ENCODE data around the gene DHX29.

Gene DHX29

GRCh38 chr5:55225346-55225745, 82.1 kb downstream of the DHX29 start:
- no peak overlapping the region for H2AK5ac ChIP-seq (ENCODE audit: low read depth, low read length)
- H3K9ac ChIP-seq (ENCODE audit: low read depth, low read length, poor library complexity): no peak overlapping the region
- H3K36me3 ChIP-seq (replicated peaks in 1 of 2; ENCODE audit: control insufficient read depth in 2 of 2, insufficient read depth in 2 of 2, low read length in 2 of 2): no peaks in the 10 kb centered on the region
- H2AFZ ChIP-seq (ENCODE audit: low read length): no peak overlapping the region
- H3K23ac ChIP-seq (ENCODE audit: low read depth, low read length, poor library complexity): no peak overlapping the region
- H3K4ac ChIP-seq (ENCODE audit: low read length): no peak overlapping the region
- H2BK15ac ChIP-seq (ENCODE audit: low read length): no peak overlapping the region
- no peak overlapping the region for H2BK5ac ChIP-seq (ENCODE audit: low read length)
- no peak for DNase-seq (ENCODE audit: low spot score)
- peaks cover 3 to 12% of the 10 kb centered on the region in 2 donors for H3K9me3 ChIP-seq (replicated peaks in 1 of 2; ENCODE audit: control insufficient read depth in 2 of 2, insufficient read depth in 1 of 2, low read depth in 1 of 2, low read length in 2 of 2)
- H4K91ac ChIP-seq (ENCODE audit: low read depth, low read length, poor library complexity): no peak overlapping the region
- H3K18ac ChIP-seq (ENCODE audit: low read length): no peak overlapping the region
- no peaks in the 10 kb centered on the region for H3K79me1 ChIP-seq (ENCODE audit: low read depth, low read length)
- H4K8ac ChIP-seq (ENCODE audit: low read depth, low read length): no peak overlapping the region
- no peak overlapping the region for H3K14ac ChIP-seq (ENCODE audit: low read length)
- H3K4me2 ChIP-seq (ENCODE audit: insufficient read depth, low read length, poor library complexity, severe bottlenecking): no peak overlapping the region
- no peak overlapping the region for H3K27ac ChIP-seq (replicated peaks; ENCODE audit: low read length)
- H2BK120ac ChIP-seq (ENCODE audit: low read depth, low read length): no peak overlapping the region
- H3K4me3 ChIP-seq (ENCODE audit: low read length in 2 of 2): no peak overlapping the region
- H2BK12ac ChIP-seq (ENCODE audit: low read length): no peak overlapping the region
- H3K4me1 ChIP-seq (ENCODE audit: control insufficient read depth in 2 of 2, insufficient read depth in 1 of 2, low read depth in 1 of 2, low read length in 2 of 2): peaks cover 5 to 9% of the 10 kb centered on the region in 2 donors
- H3K27me3 ChIP-seq (ENCODE audit: control insufficient read depth in 3 of 3, insufficient read depth in 3 of 3, low read depth in 1 of 3, low read length in 3 of 3): peaks cover 57 to 97% (median 96%) of the 10 kb centered on the region in 3 experiments

- no CpG with 5 or more reads among the region's 7 CpGs for WGBS, 2 donors (ENCODE audit: extremely low coverage in 2 of 2, insufficient read length in 2 of 2, insufficient replicate concordance in 1 of 2)
- H3K27ac ChIP-seq (replicated peaks; ENCODE audit: low read length): no peak overlapping the region
- H3K79me1 ChIP-seq (ENCODE audit: low read depth, low read length): no peaks in the 10 kb centered on the region
Observed at GRCh38 chr5:55223812-55224240, 83.7 kb downstream of the DHX29 start.

DNA sequence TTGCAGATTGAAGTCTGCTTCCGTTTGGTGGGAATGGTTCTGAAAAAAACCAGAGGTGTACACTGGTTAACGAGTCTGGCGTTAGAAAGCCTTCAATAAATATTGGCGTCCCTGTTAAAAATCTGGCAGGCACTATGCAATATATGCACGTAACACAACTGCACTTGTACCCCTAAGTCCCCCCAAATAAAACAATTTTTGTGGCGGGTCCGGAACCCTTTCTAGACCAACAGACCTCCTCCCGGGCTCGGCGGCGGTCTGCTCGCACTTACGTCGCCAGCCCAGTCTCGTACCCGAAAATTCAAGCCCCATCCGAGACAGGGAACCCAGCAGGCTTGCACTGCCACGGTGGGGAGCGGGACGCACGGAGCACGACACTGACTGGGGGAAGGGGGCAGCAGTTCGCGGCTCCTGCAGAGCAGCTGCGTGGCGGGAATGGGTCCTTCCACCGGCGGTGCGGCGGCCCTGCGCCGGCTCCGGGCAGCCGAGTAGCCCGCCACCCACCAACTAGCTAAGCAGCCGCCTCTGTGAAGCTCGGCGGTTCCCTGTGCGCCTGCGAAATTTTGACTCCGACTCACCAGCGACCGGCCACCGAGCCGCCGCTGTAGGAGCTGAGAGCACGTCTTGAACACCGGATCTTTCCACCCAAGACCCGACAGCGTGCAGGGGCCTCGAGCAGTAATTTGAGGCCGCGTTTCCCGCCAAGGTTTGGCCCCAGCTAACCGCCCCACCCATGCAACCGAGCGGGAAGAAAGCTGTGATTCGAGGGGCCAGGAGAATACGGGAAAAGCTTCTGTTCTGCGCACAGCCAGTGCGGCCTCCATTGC, 84.3 kb downstream of the DHX29 start:
- Histone ChIP-seq H3K14ac (ENCODE audit: low read length) (peak overlapping the region; percentile 42), H3K18ac (ENCODE audit: low read length) (peak overlapping the region; percentile 63), H3K4me2 (ENCODE audit: insufficient read depth, low read length, poor library complexity, severe bottlenecking) (peak overlapping the region; percentile 65), H3K27ac (replicated peaks; ENCODE audit: low read length) (no peak overlapping the region), H3K4me3 (ENCODE audit: low read length in 2 of 2) (peak overlapping the region; percentile 26 to 41), H2AK5ac (ENCODE audit: low read depth, low read length) (no peak overlapping the region), H3K9me3 (replicated peaks in 1 of 2; ENCODE audit: control insufficient read depth in 2 of 2, insufficient read depth in 1 of 2, low read depth in 1 of 2, low read length in 2 of 2) (peaks cover 3 to 12% of the 10 kb centered on the region in 2 donors), H2BK120ac (ENCODE audit: low read depth, low read length) (no peak overlapping the region), H4K91ac (ENCODE audit: low read depth, low read length, poor library complexity) (no peak overlapping the region), H3K36me3 (replicated peaks in 1 of 2; ENCODE audit: control insufficient read depth in 2 of 2, insufficient read depth in 2 of 2, low read length in 2 of 2) (no peaks in the 10 kb centered on the region), H3K4me1 (ENCODE audit: control insufficient read depth in 2 of 2, insufficient read depth in 1 of 2, low read depth in 1 of 2, low read length in 2 of 2) (peaks cover 5 to 11% of the 10 kb centered on the region in 2 donors), H2BK12ac (ENCODE audit: low read length) (peak overlapping the region; percentile 12), H2AFZ (ENCODE audit: low read length) (peak overlapping the region; percentile 89), H3K4ac (ENCODE audit: low read length) (no peak overlapping the region), H3K79me1 (ENCODE audit: low read depth, low read length) (no peaks in the 10 kb centered on the region), H3K9ac (ENCODE audit: low read depth, low read length, poor library complexity) (peak overlapping the region; percentile 80), H4K8ac (ENCODE audit: low read depth, low read length) (no peak overlapping the region), H2BK15ac (ENCODE audit: low read length) (no peak overlapping the region), H3K23ac (ENCODE audit: low read depth, low read length, poor library complexity) (peak overlapping the region; percentile 83), H3K27me3 (ENCODE audit: control insufficient read depth in 3 of 3, insufficient read depth in 3 of 3, low read depth in 1 of 3, low read length in 3 of 3) (peaks cover 53 to 97% (median 86%) of the 10 kb centered on the region in 3 experiments), H2BK5ac (ENCODE audit: low read length) (no peak overlapping the region)
- no CpG with 5 or more reads among the region's 61 CpGs for WGBS, 2 donors (ENCODE audit: extremely low coverage in 2 of 2, insufficient read length in 2 of 2, insufficient replicate concordance in 1 of 2)
- peak; percentile 38 for DNase-seq (ENCODE audit: low spot score)

More at GRCh38 chr5:55223812-55224240, 83.7 kb downstream of the DHX29 start:
- Histone ChIP-seq H3K4me3 (ENCODE audit: low read length in 2 of 2) (no peak overlapping the region), H2BK120ac (ENCODE audit: low read depth, low read length) (no peak overlapping the region), H3K9me3 (replicated peaks in 1 of 2; ENCODE audit: control insufficient read depth in 2 of 2, insufficient read depth in 1 of 2, low read depth in 1 of 2, low read length in 2 of 2) (peaks cover 3 to 12% of the 10 kb centered on the region in 2 donors), H4K8ac (ENCODE audit: low read depth, low read length) (no peak overlapping the region), H3K4me2 (ENCODE audit: insufficient read depth, low read length, poor library complexity, severe bottlenecking) (no peak overlapping the region), H3K14ac (ENCODE audit: low read length) (no peak overlapping the region), H3K9ac (ENCODE audit: low read depth, low read length, poor library complexity) (no peak overlapping the region), H3K18ac (ENCODE audit: low read length) (no peak overlapping the region), H2AFZ (ENCODE audit: low read length) (peak overlapping the region; percentile 89), H3K36me3 (replicated peaks in 1 of 2; ENCODE audit: control insufficient read depth in 2 of 2, insufficient read depth in 2 of 2, low read length in 2 of 2) (no peaks in the 10 kb centered on the region), H3K27me3 (ENCODE audit: control insufficient read depth in 3 of 3, insufficient read depth in 3 of 3, low read depth in 1 of 3, low read length in 3 of 3) (peaks cover 59 to 97% (median 92%) of the 10 kb centered on the region in 3 experiments), H2AK5ac (ENCODE audit: low read depth, low read length) (no peak overlapping the region), H2BK5ac (ENCODE audit: low read length) (no peak overlapping the region), H2BK12ac (ENCODE audit: low read length) (no peak overlapping the region), H3K23ac (ENCODE audit: low read depth, low read length, poor library complexity) (no peak overlapping the region), H3K4ac (ENCODE audit: low read length) (no peak overlapping the region), H4K91ac (ENCODE audit: low read depth, low read length, poor library complexity) (no peak overlapping the region), H2BK15ac (ENCODE audit: low read length) (no peak overlapping the region), H3K4me1 (ENCODE audit: control insufficient read depth in 2 of 2, insufficient read depth in 1 of 2, low read depth in 1 of 2, low read length in 2 of 2) (peaks cover 5 to 11% of the 10 kb centered on the region in 2 donors)
- DNase-seq (ENCODE audit: low spot score): no peak

DNA sequence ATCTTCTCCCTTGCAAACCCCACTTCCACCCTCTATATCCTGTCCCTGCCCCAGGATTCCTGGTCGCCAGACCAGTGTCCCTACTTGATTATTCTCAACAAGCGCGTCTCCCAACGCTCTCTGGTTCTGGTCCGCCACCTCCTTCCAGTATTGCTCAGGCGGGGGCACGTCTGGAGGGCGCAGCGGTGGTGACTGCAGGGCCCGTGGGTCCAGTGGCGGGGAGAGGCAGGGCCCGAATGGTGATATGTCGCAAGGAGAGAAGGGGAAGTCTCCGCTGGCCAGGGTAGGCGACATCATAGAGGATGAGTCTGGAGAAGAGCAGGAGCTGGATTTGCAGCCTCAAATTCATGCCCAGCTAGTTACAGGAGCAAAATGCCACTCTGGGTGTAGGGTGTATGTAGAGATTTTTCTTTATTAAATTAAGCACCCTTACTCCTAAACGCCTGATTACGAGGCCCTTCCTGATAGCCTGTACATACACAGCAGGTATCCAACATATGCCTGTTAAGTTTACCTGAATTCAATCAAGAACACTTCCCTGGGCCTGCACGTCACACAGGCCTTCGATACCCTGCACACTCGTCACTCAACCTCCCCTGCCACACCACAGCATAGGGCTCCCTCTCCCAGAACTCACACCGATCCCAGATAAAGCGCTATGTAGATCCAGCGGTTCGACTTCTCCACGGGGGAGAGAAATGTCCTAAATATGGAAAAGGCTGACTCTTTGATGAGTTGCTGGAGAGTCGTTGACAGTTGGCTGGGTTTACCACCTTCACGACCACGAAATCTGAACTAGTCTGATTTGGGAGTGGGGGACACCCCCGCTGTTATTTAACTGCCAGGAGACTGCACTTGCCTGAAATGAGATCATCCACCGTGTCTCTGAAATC, 85.2 kb downstream of the DHX29 start:
- H3K18ac ChIP-seq (ENCODE audit: low read length): no peak overlapping the region
- peaks cover 3 to 12% of the 10 kb centered on the region in 2 donors for H3K9me3 ChIP-seq (replicated peaks in 1 of 2; ENCODE audit: control insufficient read depth in 2 of 2, insufficient read depth in 1 of 2, low read depth in 1 of 2, low read length in 2 of 2)
- no peak overlapping the region for H3K4me3 ChIP-seq (ENCODE audit: low read length in 2 of 2)
- H2BK12ac ChIP-seq (ENCODE audit: low read length): no peak overlapping the region
- H2BK5ac ChIP-seq (ENCODE audit: low read length): no peak overlapping the region
- H3K27me3 ChIP-seq (ENCODE audit: control insufficient read depth in 3 of 3, insufficient read depth in 3 of 3, low read depth in 1 of 3, low read length in 3 of 3): peaks cover 47 to 97% (median 80%) of the 10 kb centered on the region in 3 experiments
- no peak overlapping the region for H3K4me2 ChIP-seq (ENCODE audit: insufficient read depth, low read length, poor library complexity, severe bottlenecking)
- no peak overlapping the region for H2BK15ac ChIP-seq (ENCODE audit: low read length)
- H3K14ac ChIP-seq (ENCODE audit: low read length): no peak overlapping the region
- no peak overlapping the region for H3K4ac ChIP-seq (ENCODE audit: low read length)
- H3K9ac ChIP-seq (ENCODE audit: low read depth, low read length, poor library complexity): no peak overlapping the region
- H2AFZ ChIP-seq (ENCODE audit: low read length): no peak overlapping the region
- H3K23ac ChIP-seq (ENCODE audit: low read depth, low read length, poor library complexity): no peak overlapping the region
- H4K91ac ChIP-seq (ENCODE audit: low read depth, low read length, poor library complexity): no peak overlapping the region
- H3K27ac ChIP-seq (replicated peaks; ENCODE audit: low read length): no peak overlapping the region
- H2BK120ac ChIP-seq (ENCODE audit: low read depth, low read length): no peak overlapping the region
- H4K8ac ChIP-seq (ENCODE audit: low read depth, low read length): no peak overlapping the region
- WGBS, 2 donors (ENCODE audit: extremely low coverage in 2 of 2, insufficient read length in 2 of 2, insufficient replicate concordance in 1 of 2): no CpG with 5 or more reads among the region's 30 CpGs
- H3K4me1 ChIP-seq (ENCODE audit: control insufficient read depth in 2 of 2, insufficient read depth in 1 of 2, low read depth in 1 of 2, low read length in 2 of 2): peaks cover 5 to 7% of the 10 kb centered on the region in 2 donors
- H3K79me1 ChIP-seq (ENCODE audit: low read depth, low read length): no peaks in the 10 kb centered on the region
- H2AK5ac ChIP-seq (ENCODE audit: low read depth, low read length): no peak overlapping the region
- no peaks in the 10 kb centered on the region for H3K36me3 ChIP-seq (replicated peaks in 1 of 2; ENCODE audit: control insufficient read depth in 2 of 2, insufficient read depth in 2 of 2, low read length in 2 of 2)
- DNase-seq (ENCODE audit: low spot score): no peak
